Testis (tissue), 3 donors: Measurements from ENCODE around the gene CDH6. TPM values are rescaled to one million over a fixed set of nuclear protein-coding genes. Genes with fewer than 3 reads are reported as not detected.

Experiments used
- DNase-seq: peaks from one replicate; pipeline ENCODE4 v3.0.0-alpha.2; 2019
- H3K27ac ChIP-seq, 2 donors: fragments of 200-600 bp; sonication (generic); one replicate each; pipeline ENCODE4 v1.5.1; 2019
- H3K27me3 ChIP-seq: fragments of 200-600 bp; sonication (generic); one replicate; pipeline ENCODE4 v1.5.1; 2019
- H3K36me3 ChIP-seq: fragments of 200-600 bp; sonication (generic); one replicate; pipeline ENCODE4 v1.5.1; 2017; ENCODE audit warnings: low read depth; ENCODE audit errors: missing control alignments
- H3K4me1 ChIP-seq: fragments of 200-600 bp; sonication (generic); one replicate; pipeline ENCODE4 v1.5.1; 2019
- H3K4me3 ChIP-seq, 2 donors: fragments of 200-600 bp; sonication (generic); one replicate each; pipeline ENCODE4 v1.5.1; 2017 to 2019
- H3K9me3 ChIP-seq: fragments of 200-600 bp; sonication (generic); one replicate; pipeline ENCODE4 v1.5.1; 2017
- POLR2A ChIP-seq: fragments of 450-650 bp; IDR thresholded peaks from one replicate; pipeline ENCODE4 v1.6.1; 2017; ENCODE audit warnings: antibody characterized with exemption, mild to moderate bottlenecking, moderate library complexity
- WGBS, 2 donors: methylation state at CpG; one replicate each; pipeline ENCODE4 v1.1.5; 2018; 5-methylcytosine and 5-hydroxymethylcytosine counted together
- intact Hi-C: fragments of 100-400 bp; cut with DNase I; formaldehyde crosslinking; loops from one replicate; pipeline ENCODE4 v1.15.1; 2023; ENCODE audit warnings: low total_unique reads
- polyA plus RNA-seq: library from polyadenylated mRNA; stranded (reverse); fragments of 350-450 nt; fragmentation: Illumina TruSeq; extraction: RNeasy Lipid Tissue Mini Kit (QIAGEN cat#74804); gene quantifications from one replicate; pipeline ENCODE4 v1.2.3, GENCODE V29; 2014; ENCODE audit warnings: low read depth, low replicate concordance; ENCODE audit not compliant: insufficient read depth
- total RNA-seq, 2 donors: library from RNA; depleted of rRNA; stranded (reverse); fragments of >200 nt; gene quantifications; one replicate each; pipeline ENCODE4 v1.2.3, GENCODE V29; 2016
- TF ChIP-seq, protein P1 (sequence below), 3 experiments: fragments of 450-650 bp in 2 of 3; fragments of 200-600 bp in 1 of 3; sonication (generic) in 1 of 3; IDR thresholded peaks; one replicate each; pipeline ENCODE4 v1.5.1; 2016 to 2019; ENCODE audit warnings: antibody characterized with exemption in 3 of 3, mild to moderate bottlenecking in 2 of 3, moderate library complexity in 1 of 3

Gene CDH6
- total and polyA plus RNA-seq, 3 donors from 2014 or later: 0.68 to 3.6 (median 0.87) TPM

DNA sequence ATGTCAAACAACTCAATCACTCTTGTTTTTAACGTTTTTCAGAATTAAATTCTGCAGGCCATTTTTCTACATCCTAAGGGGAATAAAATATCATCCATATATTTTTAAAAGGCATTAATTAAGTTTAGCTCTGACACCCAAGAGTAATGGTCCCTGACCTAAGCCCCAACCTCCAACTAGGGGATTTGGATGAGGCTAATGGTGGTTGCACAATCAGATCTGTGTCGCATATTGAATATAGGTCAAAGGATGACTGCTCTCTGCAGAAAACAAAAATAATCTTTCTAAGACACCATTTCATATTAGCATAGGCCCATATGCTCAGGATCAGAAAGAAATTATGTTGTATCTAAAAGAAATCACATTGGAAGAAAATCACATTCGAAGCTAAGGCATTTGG is 20.7 kb downstream of the CDH6 start:
- intact Hi-C loops: no loop called here
- 63 to 68% methylated on average over 3 of the region's 3 CpGs for WGBS, 2 donors
- Histone ChIP-seq H3K27ac (no peak overlapping the region), H3K27me3 (no peaks in the 10 kb centered on the region), H3K9me3 (no peaks in the 10 kb centered on the region), H3K36me3 (no peaks in the 10 kb centered on the region), H3K4me1 (no peaks in the 10 kb centered on the region), H3K4me3 (no peak overlapping the region)
- no peak for TF ChIP-seq POLR2A
- TF ChIP-seq, protein P1, sequence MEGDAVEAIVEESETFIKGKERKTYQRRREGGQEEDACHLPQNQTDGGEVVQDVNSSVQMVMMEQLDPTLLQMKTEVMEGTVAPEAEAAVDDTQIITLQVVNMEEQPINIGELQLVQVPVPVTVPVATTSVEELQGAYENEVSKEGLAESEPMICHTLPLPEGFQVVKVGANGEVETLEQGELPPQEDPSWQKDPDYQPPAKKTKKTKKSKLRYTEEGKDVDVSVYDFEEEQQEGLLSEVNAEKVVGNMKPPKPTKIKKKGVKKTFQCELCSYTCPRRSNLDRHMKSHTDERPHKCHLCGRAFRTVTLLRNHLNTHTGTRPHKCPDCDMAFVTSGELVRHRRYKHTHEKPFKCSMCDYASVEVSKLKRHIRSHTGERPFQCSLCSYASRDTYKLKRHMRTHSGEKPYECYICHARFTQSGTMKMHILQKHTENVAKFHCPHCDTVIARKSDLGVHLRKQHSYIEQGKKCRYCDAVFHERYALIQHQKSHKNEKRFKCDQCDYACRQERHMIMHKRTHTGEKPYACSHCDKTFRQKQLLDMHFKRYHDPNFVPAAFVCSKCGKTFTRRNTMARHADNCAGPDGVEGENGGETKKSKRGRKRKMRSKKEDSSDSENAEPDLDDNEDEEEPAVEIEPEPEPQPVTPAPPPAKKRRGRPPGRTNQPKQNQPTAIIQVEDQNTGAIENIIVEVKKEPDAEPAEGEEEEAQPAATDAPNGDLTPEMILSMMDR (IDR thresholded peaks at IDR 0.05): no peak
- DNase-seq: no peak

DNA sequence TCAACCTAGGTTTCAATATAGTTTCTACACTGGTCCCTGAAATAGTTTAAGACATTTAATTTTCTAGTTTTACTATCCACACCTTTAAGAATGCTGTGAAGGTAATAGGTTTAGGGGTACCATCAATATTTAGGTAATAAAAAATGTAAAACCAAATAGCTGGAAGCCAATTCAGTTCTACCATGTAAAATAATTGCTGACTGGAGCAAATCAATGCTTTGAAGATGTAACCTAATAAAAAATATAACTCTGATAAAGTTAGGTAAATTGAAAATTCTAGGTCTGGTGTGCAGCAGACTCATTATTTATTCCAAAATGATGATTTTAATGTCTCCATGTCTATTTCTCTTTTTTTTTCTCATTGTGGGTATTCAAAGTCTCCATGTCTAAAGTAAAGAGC is 21.8 kb downstream of the CDH6 start:
- no peaks in the 10 kb centered on the region for H3K9me3 ChIP-seq
- H3K27me3 ChIP-seq: no peaks in the 10 kb centered on the region
- intact Hi-C loops: no loop called here
- no peaks in the 10 kb centered on the region for H3K4me1 ChIP-seq
- no peak overlapping the region for H3K27ac ChIP-seq
- no peaks in the 10 kb centered on the region for H3K36me3 ChIP-seq
- TF ChIP-seq, protein P1 (IDR thresholded peaks at IDR 0.05): no peak
- no peak overlapping the region for H3K4me3 ChIP-seq
- DNase-seq: no peak

DNA sequence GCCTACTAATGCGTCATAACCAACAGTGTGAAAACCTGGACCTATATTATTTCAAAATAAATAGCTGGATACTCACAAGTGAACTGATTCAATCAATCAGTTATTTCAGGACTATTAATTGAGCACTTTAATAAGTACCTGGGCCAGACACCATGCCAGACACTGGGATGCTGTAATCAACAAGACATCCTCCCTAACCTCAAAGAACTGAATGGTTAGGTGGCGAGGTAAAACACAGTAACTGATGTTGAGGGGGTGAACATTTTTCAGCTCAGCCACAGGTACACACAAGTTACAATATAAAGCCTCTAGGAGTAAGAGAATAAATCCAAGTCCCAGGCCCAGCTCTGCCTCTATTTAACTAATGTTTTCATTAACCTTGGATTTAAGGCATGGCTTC is 24.0 kb downstream of the CDH6 start:
- DNase-seq: no peak
- Histone ChIP-seq H3K27me3 (no peaks in the 10 kb centered on the region), H3K9me3 (no peaks in the 10 kb centered on the region), H3K4me3 (no peak overlapping the region), H3K27ac (no peak overlapping the region), H3K36me3 (no peaks in the 10 kb centered on the region), H3K4me1 (no peaks in the 10 kb centered on the region)
- intact Hi-C loops: no loop called here
- WGBS, 2 donors: 93 to 100% methylated on average over 2 of the region's 2 CpGs
- TF ChIP-seq, protein P1 (IDR thresholded peaks at IDR 0.05): no peak
- no peak for TF ChIP-seq POLR2A

DNA sequence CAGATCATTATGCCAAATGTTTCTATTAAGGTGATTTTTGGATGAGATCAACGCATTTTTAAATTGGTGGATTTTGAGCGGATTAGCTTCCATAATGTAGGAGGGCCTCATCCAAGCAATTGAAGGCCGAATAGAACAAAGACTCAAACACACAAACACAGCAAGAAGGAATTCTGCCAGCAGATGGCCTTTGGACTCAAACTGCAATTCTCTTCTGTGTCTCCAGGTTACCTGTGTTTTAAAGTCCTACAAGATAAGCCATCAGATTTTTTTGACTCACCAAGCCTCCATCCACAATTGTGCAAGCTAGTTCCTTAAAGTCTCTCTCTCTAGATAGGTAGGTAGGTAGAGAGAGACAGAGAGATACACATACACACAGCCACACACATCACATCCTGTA is 25.5 kb downstream of the CDH6 start:
- 89 to 90% methylated on average over 3 of the region's 3 CpGs for WGBS, 2 donors

DNA sequence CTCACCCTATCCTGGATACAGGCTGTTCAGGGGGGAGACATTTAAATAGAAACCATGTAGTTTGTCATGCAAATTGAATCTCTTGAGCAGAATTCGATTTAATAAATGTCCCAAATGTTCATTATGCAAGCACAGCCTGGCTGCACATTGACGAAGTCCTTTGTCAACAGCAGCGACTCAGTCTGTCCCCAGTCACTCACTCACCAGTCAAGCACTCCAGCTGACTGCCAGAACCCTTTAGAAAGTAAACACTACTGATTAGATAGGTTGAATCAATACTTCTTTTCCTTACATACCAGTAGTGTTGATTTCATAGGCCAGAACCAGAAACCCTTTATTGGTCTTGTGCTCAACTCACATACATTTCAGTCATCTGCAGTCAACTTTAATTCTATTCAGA is 27.5 kb downstream of the CDH6 start:
- intact Hi-C loops: no loop called here
- Histone ChIP-seq H3K4me3 (no peak overlapping the region), H3K9me3 (no peaks in the 10 kb centered on the region), H3K27me3 (no peaks in the 10 kb centered on the region), H3K27ac (no peak overlapping the region), H3K36me3 (no peaks in the 10 kb centered on the region), H3K4me1 (no peaks in the 10 kb centered on the region)
- WGBS, 2 donors: 76 to 79% methylated on average over 3 of the region's 3 CpGs
- DNase-seq: no peak
- no peak for TF ChIP-seq POLR2A
- TF ChIP-seq, protein P1 (IDR thresholded peaks at IDR 0.05): no peak

More for the DNA sequence above, 25.5 kb downstream of the CDH6 start:
- Histone ChIP-seq H3K27me3 (no peaks in the 10 kb centered on the region), H3K9me3 (no peaks in the 10 kb centered on the region), H3K4me3 (no peak overlapping the region), H3K36me3 (no peaks in the 10 kb centered on the region), H3K4me1 (no peaks in the 10 kb centered on the region), H3K27ac (no peak overlapping the region)
- DNase-seq: no peak
- TF ChIP-seq POLR2A: no peak
- TF ChIP-seq, protein P1 (IDR thresholded peaks at IDR 0.05): no peak
- intact Hi-C loops: no loop called here
